GM19372 (cell line): ENCODE results near the gene TAC4.
"Not testable (repeated sequence)": the region's sequence is repeated elsewhere in the genome, so short reads cannot be mapped to it uniquely, and the experiment has no call there.

ENCODE experiments used
- ATAC-seq: cut with Tn5 transposase; IDR thresholded peaks from one replicate; pipeline ENCODE4 v1.9.1; 2021; ENCODE audit warnings: mild to moderate bottlenecking, low read depth, moderate library complexity; ENCODE audit not compliant: unreplicated experiment

Gene TAC4

DNA sequence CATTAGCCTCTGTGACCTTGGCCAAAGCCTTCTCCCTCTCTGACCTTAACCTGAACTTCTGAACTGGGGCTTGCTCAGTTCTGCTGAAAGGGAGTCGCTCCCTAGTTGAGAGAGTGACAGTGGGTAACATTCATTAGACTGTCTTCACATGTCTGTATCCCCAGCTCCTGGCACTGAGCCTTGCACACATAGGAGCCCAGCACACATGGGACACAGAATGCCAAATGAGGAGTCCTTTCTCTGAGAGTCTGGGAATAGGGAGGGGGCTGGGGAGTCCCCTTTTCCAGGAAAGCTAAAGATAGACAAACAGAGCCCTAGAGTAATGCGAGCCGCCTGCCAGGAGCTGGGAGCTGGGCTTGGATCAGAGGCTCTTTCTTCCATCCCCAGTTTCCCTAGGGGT is 2.5 kb downstream of the TAC4 start:
- no peak for ATAC-seq

DNA sequence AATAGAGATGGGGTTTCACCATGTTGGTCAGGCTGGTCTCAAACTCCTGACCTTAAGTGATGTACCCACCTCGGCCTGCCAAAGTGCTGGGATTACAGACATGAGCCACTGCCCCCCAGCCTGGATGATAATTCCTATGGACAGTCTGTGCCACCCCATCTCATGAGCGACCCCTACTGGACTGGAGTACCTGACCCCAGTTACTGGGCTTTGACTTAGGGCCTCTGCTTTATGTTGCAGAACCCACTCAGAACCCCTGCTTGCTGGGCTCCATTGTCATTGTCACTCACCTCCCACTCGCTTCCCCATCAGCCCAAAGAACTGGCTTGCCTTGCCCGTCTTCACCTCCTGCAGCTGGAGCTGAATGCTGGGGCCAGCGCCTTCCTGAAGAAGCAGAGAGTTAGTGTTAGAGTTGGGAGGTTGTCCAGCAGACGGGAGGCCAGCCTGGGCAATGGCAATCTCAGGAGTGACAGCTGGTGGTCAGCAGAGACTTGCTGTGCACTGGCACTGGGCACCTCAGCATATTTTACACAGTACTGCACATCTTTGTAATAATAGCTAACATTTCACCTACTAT is 4.0 kb downstream of the TAC4 start:
- ATAC-seq: no peak

DNA sequence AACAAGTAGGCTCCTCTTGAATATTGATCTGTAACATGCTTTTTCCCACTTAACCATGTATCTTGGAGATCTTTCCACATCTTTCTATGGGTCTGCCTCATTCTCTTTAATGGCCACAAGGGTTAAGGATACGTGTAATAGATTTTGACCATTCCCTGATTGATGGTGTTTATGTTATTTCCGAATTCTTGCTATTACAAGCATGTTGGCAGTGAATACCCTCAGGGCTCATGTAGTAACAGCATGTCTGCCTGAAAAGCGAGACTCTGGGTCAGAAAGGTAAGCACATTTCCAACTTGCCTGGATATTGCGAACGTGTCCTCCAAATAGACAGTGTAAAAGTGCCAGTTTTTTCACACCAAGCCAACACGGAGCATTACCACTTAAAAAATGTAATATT is 5.0 kb downstream of the TAC4 start:
- ATAC-seq: no peak

DNA sequence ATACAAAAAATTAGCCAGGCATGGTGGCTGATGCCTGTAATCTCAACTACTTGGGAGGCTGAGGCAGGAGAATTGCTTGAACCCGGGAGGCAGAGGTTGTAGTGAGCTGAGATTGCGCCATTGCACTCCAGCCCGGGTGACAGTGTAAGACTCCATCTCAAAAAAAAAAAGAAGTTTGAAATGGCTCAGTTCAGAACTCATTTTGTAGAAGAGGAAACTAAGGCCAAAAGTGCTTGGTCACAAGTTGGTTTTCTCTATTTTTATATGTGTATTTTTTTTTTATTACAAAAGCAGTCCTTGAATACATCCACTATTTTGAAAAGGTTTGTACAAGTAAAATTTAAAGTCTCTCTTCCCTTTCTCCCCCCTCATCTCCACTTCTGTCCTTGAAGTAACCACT is 5.5 kb downstream of the TAC4 start:
- ATAC-seq: no peak

DNA sequence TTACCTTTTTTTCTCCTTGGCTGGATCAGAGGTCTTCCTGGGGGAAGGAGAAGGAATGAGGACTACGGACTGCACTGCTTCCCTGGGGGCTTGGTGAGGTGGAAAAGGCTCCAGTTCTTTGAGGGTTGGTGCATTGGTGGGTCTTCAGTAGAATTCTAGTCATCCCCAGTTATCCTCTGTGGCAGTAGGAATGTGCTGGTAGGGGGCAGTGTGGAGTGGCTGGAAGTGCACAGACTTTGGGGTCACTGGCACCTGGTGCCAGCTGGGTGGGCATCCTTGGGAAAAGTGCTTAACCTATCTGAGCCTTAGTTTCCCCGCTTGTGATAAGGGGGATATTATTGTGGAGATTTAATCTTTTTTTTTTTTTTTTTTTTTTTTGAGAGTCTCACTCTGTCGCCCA is 6.3 kb downstream of the TAC4 start:
- ATAC-seq: no peak

DNA sequence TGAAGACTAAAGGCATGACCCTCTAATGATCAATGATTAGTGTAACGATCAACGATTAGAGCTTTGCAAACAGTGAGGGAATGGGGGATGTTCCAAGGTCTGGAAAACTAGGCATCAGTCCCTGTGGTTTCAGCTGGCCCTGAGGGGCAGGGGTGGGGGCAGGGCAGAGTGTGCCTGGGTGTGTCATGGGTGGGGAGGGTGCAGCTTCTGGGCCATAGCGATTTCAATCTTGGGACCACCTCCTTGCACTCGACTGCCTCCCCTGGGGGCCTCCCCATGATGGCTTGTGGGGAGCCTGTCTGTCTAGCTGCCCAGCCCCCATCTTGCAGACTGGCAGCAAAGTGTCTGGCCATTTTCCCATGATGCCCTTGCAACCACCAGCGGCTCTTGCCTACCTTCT is 8.4 kb downstream of the TAC4 start:
- no peak for ATAC-seq

DNA sequence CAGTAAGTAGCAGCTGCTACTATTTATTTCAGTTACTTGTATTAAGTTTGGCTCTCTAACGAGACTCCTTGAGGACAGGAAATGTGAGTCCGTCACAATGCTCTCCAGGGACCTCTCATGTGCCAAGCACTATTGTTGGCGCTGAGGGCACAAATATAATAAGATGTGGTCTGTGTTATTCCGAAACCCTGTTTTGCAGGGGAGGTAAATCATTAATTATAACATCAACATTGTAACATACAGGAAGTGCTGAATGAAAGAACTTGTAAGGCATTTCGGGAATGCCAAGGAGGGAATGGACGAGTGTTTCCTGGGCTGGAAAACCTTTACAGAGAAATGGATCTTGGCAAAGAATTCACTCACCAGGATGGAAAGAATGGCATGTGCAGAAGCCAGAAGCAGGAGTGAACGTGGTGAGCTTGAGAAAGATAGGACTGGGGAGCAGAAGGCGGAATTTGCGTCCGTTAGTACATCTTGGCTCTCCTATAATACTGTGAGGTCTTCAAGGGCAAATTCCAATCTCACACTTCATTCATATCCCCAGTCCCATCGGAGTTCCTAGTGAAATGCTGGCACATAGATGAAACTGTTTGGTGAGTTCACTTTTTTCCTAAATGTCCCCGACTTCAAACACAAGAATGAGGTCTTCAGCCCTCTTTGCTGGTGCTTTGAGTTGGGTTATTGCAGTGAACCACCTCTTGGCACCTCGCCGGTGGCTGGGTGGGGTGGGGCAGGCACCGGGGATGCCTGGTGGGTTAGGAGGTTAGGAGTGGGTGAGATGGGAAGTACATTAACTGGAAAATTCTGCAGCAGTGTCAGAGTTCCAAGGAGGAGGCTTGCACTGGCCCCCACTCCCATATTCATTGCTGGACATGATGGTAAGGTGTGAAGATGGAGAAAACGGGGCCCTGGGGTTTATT is 11.5 kb downstream of the TAC4 start:
- ATAC-seq: no peak

DNA sequence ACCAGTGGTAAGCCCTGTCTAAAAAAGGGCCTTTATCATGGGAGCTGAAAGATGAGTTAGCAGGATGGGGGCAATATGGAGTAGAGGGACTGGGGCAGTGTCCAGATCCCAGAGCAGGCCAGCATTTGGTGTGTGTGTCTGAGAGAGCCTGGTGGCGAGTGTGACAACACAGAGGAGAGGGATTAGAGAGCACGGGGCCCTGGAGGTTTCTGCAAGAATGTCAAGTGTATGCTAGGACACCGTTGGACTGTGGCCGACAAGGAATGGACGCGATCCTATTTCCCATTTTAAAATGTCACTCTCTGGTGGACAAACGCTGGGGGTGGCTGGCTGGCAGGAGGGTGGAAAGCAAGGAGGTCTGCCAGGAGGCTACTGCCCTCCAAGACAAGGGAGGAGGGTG is 12.4 kb downstream of the TAC4 start:
- ATAC-seq: no peak

DNA sequence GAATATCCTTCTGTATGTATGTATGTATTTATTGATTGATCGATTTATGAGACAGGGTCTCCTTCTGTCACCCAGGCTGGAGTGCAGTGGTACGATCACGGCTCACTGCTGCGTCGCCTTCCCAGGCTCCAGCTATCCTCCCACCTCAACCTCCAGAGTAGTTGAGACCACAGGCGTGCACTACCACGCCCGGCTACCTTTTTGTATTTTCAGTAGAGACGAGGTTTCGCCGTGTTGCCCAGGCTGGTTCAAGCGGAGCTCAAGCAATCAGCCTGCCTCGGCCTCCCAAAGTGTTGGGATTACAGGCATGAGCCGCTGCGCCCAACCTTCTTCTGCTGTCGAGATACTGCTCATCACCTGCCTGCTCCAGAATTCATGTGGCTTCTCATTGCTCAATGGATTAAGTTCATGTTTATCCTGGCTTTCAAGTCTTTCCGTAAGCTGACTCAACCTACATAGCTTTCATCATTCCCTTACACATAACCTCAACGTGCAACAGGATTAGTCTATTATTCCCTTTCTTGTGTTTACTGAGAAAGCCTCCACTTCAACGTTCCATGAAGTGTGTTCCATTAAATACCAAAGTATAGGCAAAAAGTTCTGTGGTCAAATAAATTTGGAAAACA is 13.6 kb downstream of the TAC4 start:
- ATAC-seq: no peak

DNA sequence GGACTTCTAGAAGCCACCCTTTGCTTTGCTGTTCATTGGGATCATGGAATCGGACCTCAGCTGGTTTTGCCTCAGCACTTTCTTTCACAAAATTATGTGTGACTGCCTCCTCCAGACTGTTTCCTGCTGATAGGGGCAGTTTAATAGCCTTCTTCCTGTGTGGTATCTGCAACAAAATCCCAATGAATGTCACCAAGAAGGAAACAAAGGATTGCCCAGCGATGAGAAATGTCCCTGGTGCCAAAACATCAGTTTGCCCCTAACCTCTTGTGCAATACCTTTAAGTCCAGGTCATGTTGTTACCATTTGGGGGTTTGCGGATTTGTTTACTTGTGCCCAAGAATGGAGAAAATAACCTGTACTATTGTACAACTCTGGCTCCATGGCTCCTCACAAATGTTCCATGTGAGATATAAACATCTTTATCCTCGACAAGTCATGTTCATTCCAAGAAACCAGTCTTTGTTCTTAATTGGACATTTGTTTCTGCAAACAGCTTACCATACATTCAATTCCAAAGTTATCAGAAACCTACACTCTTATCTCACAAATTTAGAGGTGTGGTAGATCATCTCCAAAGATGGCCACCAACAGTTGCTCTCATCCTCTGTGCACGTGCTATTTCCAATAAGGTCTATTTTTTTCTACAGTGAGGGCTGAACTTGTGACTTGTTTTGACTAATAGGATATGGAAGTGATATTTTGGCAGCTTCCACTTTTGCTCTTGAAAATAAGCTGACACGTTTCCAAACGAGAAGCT is 14.8 kb downstream of the TAC4 start:
- ATAC-seq: no peak

DNA sequence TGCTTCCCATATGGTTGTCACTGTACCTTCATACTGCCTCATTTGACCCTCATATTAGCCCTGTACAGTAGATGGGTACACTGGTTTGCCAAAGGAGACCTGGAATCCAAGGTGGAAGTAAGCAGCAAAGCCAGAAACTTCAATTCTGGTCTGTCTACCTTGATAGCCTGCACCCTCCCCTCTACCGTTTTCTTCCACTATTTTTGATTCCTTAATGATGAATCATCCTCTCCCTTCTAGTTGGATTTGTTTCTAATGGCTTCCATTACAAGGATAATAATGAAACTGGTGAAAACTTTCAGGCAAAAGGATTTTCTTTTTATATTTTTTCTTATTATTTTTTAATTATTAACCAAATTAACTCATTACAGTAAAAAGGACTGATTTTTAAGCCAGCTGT is 17.3 kb downstream of the TAC4 start:
- no peak for ATAC-seq

DNA sequence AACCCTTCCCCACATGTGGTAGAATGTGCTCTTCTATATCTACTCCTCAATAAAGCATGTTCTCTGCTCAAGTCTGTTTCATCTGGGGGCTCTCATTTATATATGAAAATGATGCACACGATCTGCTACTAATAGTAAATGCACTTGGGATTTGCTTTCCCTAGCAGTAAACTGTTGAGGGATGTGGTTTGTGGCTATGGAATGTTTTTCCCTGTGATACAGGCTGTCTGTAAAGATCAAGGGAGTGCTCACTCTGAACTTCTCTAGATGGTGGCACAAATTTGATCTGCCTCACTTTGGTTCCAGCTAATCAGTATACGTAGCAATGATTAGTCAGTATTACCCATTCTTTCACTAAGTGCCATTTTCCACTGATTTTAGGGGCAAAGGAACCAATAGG is 18.8 kb downstream of the TAC4 start:
- ATAC-seq: no peak

DNA sequence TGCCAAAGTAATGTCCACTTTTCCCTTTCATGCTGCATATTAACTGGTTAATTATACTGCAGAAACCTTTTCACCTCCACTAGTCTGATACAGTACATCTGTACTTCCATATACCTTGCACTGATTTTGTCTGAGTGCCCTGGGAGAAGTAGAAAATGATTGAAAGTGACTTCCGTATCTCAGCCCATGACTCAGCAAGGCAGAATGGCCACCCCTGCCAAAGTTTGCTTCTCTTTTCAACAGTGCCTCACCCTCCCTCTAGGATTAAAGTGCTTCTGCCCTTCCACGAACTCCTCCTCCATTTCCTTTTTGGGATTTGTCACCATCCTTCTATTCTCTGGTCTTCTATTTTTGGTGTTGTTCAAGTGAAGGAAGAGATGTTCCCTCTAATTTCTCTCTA is 19.5 kb downstream of the TAC4 start:
- not testable (repeated sequence) for ATAC-seq

DNA sequence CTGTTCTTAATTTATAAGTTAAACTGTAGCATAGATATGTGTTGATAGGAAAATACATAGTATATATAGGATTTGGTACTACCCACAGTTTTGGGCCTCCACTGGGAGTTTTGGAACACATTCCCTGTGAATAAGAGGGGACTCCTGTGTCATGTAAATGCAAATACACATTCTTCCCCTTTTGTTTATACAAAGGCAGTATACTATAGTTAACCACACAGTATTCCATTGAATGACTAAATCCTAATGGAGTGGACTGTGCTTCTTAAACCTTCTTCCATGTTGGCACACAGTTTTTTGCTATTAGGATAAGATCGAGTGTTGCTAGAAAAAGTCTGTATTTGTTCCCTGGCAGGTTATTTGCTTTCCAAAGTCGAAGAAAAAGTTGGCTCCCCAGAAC is 22.2 kb downstream of the TAC4 start:
- no peak for ATAC-seq

DNA sequence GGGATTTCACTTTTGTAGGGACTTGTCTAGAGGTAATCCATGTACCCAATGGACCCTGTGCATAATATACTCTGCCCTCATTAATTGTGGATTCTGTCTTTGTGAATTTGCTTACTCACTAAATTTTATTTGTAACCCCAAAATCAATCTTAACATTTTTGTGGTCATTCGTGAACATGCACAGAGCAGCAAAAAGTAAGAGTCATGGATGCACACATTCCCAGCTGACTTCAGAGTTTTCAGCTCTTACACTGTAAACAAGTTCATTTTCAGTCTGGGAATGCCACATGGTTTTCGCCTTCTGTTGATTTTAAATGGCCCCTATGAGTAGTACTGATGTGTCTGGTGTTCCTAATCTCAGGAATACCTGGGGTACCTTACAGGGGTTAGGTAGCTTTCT is 24.3 kb downstream of the TAC4 start:
- no peak for ATAC-seq

DNA sequence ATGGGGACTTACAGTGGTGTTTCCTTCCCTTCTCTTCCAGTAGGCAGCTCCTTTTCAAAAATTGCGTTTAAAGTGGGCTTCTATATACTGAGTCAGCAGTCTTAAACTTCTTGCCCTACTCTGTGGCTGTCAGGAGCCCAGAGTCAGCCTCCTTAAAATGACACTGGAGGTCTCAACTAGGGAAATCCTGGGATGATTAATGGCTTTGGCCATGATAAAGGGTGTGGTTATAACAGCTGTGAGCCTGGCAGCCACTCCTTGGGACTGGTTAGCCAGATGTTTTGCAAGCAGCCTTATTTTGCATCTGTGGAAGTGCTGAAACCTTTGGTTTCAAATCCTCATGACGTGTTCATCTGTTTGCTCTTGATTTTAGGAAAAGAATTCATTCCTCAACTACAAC is 25.0 kb downstream of the TAC4 start:
- no peak for ATAC-seq

DNA sequence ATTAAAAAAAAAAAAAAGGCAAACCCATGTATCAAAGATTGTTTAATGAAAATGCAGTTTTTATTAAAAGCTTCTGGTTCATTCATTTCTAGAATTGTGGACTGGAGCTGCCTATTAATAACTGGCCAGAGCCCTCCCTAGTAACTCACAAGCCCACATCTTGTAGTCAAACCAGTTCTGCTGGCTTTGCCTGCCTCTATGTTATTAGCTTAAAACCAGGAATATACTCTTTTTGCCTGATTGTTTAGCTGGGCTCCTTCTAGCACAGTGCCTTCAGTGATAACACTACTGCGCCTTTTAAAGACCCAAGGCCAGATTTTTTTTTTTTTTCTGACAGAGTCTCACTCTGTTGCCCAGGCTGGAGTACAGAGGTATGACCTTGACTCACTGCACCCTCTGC is 26.0 kb downstream of the TAC4 start:
- ATAC-seq: no peak

DNA sequence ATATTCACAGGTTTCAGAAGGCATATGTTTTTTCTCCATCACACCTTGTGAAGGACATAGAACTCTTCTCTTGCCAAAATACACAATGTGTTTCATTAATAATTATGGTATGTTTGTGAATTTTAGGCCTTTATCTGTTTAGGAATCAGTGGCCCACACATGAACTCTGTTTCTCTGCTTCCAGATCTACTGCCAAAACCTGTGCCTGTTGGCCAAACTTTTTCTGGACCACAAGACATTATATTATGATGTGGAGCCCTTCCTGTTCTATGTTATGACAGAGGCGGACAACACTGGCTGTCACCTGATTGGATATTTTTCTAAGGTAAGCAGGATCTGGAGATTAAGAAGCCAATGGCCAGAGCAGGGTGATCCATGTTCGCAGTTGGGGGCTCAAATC is 26.4 kb downstream of the TAC4 start:
- ATAC-seq: no peak

DNA sequence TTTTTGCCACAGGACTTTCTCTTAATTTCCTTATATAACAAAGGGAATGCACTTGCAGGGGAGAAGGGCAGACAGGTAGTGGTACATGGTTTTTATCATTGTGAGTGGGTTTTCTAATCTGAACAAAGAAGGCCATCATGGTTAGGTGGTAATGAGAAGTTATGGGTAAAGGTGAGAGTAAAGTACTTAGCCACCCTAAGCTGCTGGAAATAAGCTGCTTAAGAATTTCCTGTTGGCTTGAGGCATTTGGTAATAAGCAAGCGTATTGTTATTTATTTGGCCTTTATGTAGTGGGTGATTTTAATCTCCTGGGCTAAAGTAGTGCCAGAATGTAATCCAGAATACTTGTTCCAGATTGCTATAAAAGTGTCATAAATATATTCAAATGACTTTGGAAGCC is 27.1 kb downstream of the TAC4 start:
- no peak for ATAC-seq

DNA sequence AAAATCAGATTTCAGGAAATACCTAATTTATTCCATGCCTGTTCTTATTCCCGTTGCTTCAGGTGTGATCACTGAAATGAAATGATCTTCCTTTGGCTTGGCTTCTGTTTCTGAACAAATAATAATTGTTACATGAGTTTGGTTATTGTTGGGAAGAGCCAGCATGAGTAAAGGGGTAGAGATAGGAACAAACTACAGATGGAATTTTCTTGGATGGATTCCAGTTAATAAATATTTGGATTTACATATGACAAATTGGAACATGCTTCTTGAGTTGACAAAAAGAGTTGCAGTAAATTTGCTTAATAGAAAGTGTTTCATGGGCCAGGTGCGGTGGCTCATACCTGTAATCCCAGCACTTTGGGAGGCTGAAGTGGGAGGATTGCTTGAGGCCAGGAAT is 28.2 kb downstream of the TAC4 start:
- no peak for ATAC-seq

DNA sequence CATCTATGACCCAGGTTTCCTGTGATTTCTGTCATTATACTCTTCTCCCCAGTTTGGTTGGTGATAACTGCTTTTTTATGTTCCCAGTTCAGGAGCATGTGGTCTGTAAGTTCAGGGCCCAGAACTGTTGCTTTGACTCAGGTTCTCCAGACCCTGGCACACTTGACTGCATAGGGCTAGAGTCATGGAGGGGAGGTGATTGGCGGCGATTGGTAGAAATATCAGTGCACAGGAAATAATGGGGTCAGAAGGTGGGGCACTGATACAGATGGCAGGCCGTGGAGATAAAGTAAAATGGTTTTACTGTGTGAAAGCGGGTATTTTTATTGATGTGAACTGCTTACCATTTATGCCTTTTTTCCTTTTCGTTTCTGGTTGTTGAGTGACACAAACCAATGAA is 28.7 kb downstream of the TAC4 start:
- no peak for ATAC-seq
